GM21723 (cell line): ENCODE results near the gene DRG2.

Experiments
- ATAC-seq: cut with Tn5 transposase; IDR thresholded peaks from one replicate; pipeline ENCODE4 v1.9.1; 2021; ENCODE audit warnings: mild to moderate bottlenecking, moderate library complexity; ENCODE audit not compliant: unreplicated experiment

The DRG2 gene

DNA sequence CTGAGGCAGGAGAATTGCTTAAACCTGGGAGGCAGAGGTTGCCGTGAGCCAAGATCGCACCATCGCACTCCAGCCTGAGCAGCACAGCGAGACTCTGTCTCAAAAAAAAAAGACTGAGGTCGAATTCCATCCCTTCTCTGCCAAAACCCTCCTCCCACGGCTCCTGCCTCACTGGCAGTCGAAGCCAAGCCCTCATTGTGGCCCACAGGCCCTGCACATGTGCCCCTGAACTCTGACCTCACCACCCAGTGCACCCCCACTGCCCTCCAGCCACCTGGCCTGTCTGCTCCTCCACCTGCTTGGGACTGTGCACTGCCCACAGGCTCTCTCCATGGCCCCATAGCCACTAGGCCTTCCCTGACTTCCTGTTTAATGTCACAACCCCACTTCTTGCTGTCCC is 27.8 kb downstream of the DRG2 start:
- ATAC-seq, result no peak

DNA sequence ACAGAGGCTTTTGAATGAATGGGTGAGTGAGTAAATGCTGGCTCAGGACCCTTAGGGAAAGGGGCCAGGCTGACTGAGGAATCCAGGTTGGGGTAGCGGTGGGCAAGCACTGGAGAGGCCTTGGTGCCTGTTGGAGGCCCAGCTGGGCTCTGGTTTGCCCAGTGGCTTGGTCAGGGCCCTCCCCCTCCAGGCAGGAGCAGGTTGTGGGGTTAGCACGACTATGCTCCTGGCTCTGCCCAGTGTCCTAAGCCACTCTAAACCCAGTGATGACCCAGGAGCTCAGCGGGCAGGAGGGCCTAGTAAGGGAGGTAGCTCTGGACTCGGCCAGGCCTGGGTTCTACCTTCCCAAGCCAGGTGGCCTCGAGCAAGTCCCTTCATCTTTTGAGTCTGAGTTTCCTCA is 28.3 kb downstream of the DRG2 start:
- no peak for ATAC-seq

GRCh38 chr17:18117533-18117932 is 29.8 kb downstream of the DRG2 start:
- ATAC-seq, result no peak

- no peak for ATAC-seq
These were observed 30.5 kb downstream of the DRG2 start for GRCh38 chr17:18117982-18118975.

GRCh38 chr17:18119166-18119745 is 31.5 kb downstream of the DRG2 start:
- no peak for ATAC-seq

GRCh38 chr17:18119938-18120337 is 32.2 kb downstream of the DRG2 start:
- no peak for ATAC-seq

GRCh38 chr17:18120461-18121017 is 32.8 kb downstream of the DRG2 start:
- ATAC-seq, result no peak

DNA sequence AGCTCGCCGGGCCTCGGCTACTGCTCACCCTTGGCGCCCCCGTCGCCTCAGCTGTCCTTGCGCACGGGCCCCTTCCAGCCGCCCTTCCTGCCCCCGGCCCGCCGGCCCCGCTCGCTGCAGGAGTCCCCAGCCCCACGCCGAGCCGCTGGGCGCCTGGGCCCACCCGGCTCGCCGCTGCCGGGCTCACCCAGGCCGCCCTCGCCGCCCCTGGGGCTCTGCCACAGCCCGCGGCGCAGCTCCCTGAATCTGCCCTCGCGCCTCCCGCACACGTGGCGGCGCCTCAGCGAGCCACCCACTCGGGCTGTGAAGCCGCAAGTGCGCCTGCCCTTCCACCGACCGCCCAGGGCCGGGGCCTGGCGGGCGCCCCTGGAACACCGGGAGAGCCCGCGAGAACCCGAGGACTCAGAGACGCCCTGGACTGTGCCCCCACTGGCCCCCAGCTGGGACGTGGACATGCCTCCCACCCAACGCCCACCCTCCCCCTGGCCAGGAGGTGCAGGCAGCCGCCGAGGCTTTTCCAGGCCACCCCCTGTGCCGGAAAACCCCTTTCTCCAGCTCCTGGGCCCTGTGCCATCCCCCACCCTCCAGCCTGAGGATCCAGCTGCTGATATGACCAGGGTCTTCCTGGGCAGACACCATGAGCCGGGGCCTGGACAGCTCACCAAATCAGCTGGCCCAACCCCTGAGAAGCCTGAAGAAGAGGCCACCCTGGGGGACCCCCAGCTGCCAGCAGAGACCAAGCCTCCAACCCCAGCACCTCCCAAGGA is 33.6 kb downstream of the DRG2 start:
- ATAC-seq, result no peak

GRCh38 chr17:18122990-18123753 is 35.4 kb downstream of the DRG2 start:
- ATAC-seq, result no peak

- no peak for ATAC-seq
These were observed 36.8 kb downstream of the DRG2 start for GRCh38 chr17:18124345-18125126.

DNA sequence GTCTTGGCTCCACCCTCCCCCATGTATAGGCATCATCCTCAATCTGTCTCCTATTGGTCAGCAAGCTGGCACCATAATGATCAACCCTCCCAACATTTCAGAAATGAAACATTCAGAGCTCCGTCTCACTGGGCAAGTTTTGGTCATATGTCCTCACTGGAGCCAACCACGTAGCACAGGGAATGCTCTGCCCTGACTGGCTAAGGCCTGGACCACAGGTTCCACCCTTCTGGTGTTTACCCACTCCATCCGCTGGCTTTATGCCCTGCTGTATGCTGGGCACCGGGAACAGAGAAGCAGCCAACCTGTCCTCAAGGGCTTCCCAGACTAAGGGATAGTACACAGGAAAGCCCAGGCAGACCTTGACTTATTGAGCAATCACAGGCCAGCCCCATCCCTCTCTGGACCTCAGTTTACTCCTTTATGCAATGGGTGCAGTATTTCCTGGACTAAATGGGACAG is 41.3 kb downstream of the DRG2 start:
- ATAC-seq, result no peak

GRCh38 chr17:18132711-18133110 is 45.0 kb downstream of the DRG2 start:
- no peak for ATAC-seq

DNA sequence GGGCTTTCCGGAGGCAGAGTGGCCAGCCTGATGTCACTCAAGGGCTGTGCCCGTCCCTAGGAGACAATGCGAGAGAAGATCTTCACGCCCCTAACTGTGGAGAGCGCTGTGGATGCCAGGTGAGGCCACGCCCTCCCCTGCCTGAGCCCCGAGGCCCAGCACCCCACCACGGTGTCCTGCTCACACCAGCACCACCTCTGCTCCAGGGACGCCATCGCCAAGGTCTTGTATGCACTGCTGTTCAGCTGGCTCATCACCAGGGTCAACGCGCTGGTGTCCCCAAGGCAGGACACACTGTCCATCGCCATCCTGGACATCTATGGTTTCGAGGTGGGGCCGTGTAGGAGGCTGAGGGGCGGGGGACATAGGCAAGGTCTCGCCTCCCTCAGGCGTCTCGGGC is 48.6 kb downstream of the DRG2 start:
- ATAC-seq, result no peak

GRCh38 chr17:18138065-18138749 is 50.5 kb downstream of the DRG2 start:
- no peak for ATAC-seq

DNA sequence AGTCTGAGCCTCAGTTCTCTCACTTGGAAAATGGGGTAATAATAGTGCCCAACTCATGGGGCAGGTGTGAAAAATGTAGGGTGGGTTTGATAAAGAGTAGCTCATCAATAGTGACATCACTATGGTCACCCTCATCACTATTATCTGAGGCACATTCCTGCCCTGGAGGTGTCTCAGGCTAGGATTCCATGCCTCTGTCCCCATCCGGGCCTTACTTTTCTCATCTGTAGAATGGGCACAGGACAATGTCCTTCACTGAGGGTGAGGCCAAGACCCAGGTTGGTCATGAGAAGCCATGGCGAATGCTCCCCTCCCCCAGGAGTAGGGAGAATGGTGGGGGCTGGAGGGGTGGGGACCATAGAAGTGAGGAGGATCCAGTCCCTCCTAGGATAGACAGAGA is 51.3 kb downstream of the DRG2 start:
- ATAC-seq, result no peak

DNA sequence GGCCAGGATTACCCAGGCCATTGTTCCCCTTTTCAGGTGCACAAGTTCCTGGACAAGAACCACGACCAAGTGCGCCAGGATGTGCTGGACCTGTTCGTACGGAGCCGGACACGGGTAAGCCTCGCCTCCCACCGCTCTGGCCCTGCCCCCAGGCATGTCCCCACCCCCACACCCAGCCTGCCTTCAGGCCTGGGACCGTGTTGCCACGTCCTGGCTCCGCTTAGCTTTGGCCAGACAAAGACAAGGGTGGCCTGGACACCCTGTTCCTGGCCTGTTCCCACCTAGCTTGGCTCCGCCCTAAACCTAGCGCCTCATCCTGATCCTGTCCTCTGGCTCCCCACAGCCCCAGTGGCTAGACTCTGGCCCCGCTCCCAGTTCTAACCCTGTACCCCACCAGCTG is 51.8 kb downstream of the DRG2 start:
- no peak for ATAC-seq

GRCh38 chr17:18139949-18140348 is 52.2 kb downstream of the DRG2 start:
- ATAC-seq, result no peak

DNA sequence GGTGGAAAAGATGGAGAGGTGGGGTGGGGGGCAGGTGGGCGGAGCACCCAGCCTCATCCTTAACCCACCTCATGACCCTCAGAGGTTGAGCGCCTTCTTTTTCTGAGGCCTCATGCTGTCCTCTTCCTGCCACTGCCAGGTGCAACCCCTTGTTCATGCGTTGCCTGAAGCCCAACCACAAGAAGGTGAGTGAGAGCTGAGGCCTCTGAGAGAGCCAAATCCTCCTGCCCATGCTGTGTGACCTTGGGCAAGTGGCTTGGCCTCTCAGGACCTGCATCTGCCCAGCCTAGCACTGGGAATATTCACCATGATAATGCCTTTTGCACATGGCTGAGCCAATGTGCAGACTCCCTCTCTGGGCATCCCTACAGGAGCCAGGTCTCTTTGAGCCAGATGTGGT is 52.9 kb downstream of the DRG2 start:
- ATAC-seq, result no peak

DNA sequence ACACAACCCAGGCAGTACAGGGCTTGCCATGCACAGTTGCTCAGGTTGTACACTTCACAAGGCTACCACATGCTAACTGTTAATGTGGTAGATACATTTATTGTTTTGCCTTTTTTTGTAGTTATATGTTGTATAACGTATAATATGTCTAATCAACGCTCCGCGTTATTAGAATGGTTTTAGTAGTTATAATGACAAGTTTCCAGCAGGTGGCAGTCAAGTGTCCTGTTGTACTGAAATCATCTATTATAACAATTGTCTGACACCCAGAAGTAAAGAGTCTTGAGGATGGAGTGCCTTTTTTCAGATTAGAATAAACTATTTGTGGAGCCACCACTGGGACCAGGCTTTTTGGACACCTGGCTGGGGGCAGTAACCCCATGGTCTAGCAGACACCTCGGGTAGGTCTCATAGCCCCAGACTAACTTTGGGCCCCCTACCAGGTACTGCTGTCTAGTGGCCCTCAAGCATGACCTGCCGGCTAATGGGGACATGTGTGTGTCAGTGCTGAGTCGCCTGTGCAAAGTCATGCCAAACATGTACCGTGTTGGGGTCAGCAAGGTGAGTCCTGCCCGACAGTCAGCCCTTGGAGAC is 53.6 kb downstream of the DRG2 start:
- ATAC-seq, result no peak
